ENCODE measurements around the gene TMEM235. TPM values are rescaled to one million over a fixed set of nuclear protein-coding genes. Genes with fewer than 3 reads are reported as not detected.

The TMEM235 gene
- polyA plus RNA-seq, 1 experiment, result not detected

DNA sequence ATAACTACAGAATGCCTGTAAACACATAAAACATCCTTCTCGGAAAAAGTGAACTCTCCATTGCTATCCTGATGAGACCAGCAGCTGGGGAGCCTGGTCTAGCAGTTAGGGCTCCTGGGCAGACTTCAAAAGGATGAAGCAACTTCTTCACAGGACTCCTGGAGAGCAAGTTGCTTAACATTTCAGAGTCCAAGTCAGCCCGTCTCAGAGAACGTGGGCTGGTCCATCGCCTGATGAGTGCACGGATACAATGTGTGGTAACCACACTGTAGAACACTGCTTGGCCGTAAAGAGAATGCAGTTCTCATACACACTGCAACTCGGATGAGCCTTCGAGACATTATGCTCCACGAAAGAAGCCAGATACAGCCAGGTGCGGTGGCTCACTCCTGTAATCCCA is 52.7 kb downstream of the TMEM235 start:
- peak; percentile 38 for DNase-seq (ENCODE audit: low read depth, low spot score)
- Histone ChIP-seq H3K27me3 (ENCODE audit: control insufficient read depth, insufficient read depth, low read length) (no peaks in the 10 kb centered on the region), H3K27ac (ENCODE audit: low read depth, low read length) (no peak overlapping the region), H3K9me3 (ENCODE audit: control insufficient read depth, insufficient read depth, low read length) (no peaks in the 10 kb centered on the region), H3K4me3 (ENCODE audit: low read depth, low read length) (no peak overlapping the region)
- ChIA-PET POLR2A (no interaction called here), CTCF (no interaction called here)
- TF ChIP-seq, protein P1, sequence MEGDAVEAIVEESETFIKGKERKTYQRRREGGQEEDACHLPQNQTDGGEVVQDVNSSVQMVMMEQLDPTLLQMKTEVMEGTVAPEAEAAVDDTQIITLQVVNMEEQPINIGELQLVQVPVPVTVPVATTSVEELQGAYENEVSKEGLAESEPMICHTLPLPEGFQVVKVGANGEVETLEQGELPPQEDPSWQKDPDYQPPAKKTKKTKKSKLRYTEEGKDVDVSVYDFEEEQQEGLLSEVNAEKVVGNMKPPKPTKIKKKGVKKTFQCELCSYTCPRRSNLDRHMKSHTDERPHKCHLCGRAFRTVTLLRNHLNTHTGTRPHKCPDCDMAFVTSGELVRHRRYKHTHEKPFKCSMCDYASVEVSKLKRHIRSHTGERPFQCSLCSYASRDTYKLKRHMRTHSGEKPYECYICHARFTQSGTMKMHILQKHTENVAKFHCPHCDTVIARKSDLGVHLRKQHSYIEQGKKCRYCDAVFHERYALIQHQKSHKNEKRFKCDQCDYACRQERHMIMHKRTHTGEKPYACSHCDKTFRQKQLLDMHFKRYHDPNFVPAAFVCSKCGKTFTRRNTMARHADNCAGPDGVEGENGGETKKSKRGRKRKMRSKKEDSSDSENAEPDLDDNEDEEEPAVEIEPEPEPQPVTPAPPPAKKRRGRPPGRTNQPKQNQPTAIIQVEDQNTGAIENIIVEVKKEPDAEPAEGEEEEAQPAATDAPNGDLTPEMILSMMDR (IDR thresholded peaks at IDR 0.05; ENCODE audit: low read depth, low read length), result no peak

- POLR2A ChIA-PET, result no interaction called here
- Histone ChIP-seq H3K4me3 (ENCODE audit: low read depth, low read length) (no peak overlapping the region), H3K27me3 (ENCODE audit: control insufficient read depth, insufficient read depth, low read length) (no peaks in the 10 kb centered on the region), H3K27ac (ENCODE audit: low read depth, low read length) (no peak overlapping the region), H3K9me3 (ENCODE audit: control insufficient read depth, insufficient read depth, low read length) (peaks cover 3% of the 10 kb centered on the region; the same call in 1 of the 2 replicates)
- no peak for DNase-seq (ENCODE audit: low read depth, low spot score)
- TF ChIP-seq, protein P1 (IDR thresholded peaks at IDR 0.05; ENCODE audit: low read depth, low read length), result no peak
- CTCF ChIA-PET, result interaction anchor here (0.6 to 2.6 kb wide), 9 partner anchors 9 to 203 kb away, joined by 3 to 15 read pairs (median 4); partner anchors contain the start of gene SOCS3
These were observed 57.6 kb downstream of the TMEM235 start for GRCh38 chr17:78289004-78289403.

DNA sequence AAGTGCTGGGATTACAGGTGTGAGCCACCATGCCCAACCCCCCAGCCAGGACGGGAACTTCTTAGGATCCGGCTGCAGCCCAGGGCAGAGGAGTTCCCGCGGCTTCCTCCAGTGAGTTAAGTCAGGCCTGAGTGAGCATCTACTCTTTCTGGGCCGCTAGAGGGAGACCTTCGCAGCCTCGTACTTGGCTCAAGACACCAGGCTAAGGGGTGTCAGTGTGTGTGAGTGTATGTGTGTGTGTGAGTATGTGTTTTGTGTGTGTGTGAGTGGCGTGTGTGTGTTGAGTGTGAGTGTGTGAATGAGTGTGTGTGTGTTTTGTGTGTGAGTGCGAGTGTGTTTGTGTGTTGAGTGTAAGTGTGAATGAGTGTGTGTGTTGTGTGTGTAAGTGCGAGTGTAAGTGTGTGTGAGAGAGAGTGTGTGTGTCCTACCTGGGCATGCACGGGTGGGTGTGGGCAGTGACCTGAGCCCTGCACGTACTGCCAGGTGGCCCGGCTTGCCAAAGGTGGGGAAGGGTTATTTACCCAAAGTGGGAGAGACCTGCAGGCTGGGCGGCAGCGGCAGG is 58.5 kb downstream of the TMEM235 start:
- TF ChIP-seq, protein P1 (IDR thresholded peaks at IDR 0.05; ENCODE audit: low read depth, low read length), result peak; percentile 90
- DNase-seq (ENCODE audit: low read depth, low spot score), result peak; percentile 82
- ChIA-PET POLR2A (interaction anchor here (0.7 kb wide), 3 partner anchors 70 to 85 kb away, joined by 7 to 13 read pairs (median 11); partner anchors contain the start of gene SOCS3), CTCF (interaction anchor here (0.6 to 2.6 kb wide), 7 partner anchors 17 to 132 kb away, joined by 3 to 15 read pairs (median 5); partner anchors contain the start of gene SOCS3)
- Histone ChIP-seq H3K9me3 (ENCODE audit: control insufficient read depth, insufficient read depth, low read length) (peaks cover 3% of the 10 kb centered on the region; the same call in 1 of the 2 replicates), H3K27ac (ENCODE audit: low read depth, low read length) (no peak overlapping the region), H3K27me3 (ENCODE audit: control insufficient read depth, insufficient read depth, low read length) (no peaks in the 10 kb centered on the region), H3K4me3 (ENCODE audit: low read depth, low read length) (no peak overlapping the region)

Small RNAs within 50 kb of the gene (small RNA-seq; reads per million reads assigned to genes)
- not detected for gene AC087645.1 (ENCODE audit: insufficient read length, low read depth)

Other genes with a start within 250 kb of the TMEM235 start
- 0.51 and 0.53 TPM in 2 replicates for gene TMC6, start 102.9 kb upstream of the TMEM235 start, polyA plus RNA-seq (2011; rRNA removed)
- gene TMC8, start 100.9 kb upstream of the TMEM235 start, polyA plus RNA-seq (2011; rRNA removed), result not detected in 2 replicates
- gene C17orf99, start 85.2 kb upstream of the TMEM235 start, polyA plus RNA-seq (2011; rRNA removed), result not detected in 2 replicates
- 26.7 and 38.6 TPM in 2 replicates for gene SYNGR2, start 63.0 kb upstream of the TMEM235 start, polyA plus RNA-seq (2011; rRNA removed)
- gene TK1, start 44.6 kb upstream of the TMEM235 start, polyA plus RNA-seq (2011; rRNA removed), result 27.1 and 31.4 TPM in 2 replicates
- gene AFMID, start 44.3 kb upstream of the TMEM235 start, polyA plus RNA-seq (2011; rRNA removed), result 26.2 and 30.2 TPM in 2 replicates
- gene BIRC5, start 17.4 kb upstream of the TMEM235 start, polyA plus RNA-seq (2011; rRNA removed), result 11.6 and 15.3 TPM in 2 replicates
- 15.3 and 21.0 TPM in 2 replicates for gene SOCS3, start 128.4 kb downstream of the TMEM235 start, polyA plus RNA-seq (2011; rRNA removed)
- gene PGS1, start 147.0 kb downstream of the TMEM235 start, polyA plus RNA-seq (2011; rRNA removed), result 31.0 and 31.7 TPM in 2 replicates

Data from AG04450 (cell line).